Measurements from ENCODE around the gene EMSY.
"Not testable (repeated sequence)": the region's sequence is repeated elsewhere in the genome, so short reads cannot be mapped to it uniquely, and the experiment has no call there.

DNA sequence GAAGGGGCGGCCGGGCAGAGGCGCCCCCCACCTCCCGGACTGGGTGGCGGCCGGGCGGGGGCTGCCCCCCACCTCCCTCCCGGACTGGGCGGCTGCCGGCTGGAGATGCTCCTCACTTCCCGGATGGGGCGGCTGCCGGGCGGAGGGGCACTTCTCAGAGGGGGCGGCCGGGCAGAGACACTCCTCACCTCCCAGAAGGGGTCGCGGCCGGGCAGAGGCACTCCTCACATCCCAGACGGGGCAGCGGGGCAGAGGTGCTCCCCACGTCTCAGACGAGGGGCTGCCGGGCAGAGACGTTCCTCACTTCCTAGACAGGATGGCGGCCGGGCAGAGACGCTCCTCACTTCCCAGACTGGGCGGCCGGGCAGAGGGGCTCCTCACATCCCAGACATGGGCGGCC, 137.7 kb downstream of the EMSY start:
- TF ChIP-seq, protein P1, sequence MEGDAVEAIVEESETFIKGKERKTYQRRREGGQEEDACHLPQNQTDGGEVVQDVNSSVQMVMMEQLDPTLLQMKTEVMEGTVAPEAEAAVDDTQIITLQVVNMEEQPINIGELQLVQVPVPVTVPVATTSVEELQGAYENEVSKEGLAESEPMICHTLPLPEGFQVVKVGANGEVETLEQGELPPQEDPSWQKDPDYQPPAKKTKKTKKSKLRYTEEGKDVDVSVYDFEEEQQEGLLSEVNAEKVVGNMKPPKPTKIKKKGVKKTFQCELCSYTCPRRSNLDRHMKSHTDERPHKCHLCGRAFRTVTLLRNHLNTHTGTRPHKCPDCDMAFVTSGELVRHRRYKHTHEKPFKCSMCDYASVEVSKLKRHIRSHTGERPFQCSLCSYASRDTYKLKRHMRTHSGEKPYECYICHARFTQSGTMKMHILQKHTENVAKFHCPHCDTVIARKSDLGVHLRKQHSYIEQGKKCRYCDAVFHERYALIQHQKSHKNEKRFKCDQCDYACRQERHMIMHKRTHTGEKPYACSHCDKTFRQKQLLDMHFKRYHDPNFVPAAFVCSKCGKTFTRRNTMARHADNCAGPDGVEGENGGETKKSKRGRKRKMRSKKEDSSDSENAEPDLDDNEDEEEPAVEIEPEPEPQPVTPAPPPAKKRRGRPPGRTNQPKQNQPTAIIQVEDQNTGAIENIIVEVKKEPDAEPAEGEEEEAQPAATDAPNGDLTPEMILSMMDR (IDR thresholded peaks at IDR 0.05) = not testable (repeated sequence)
- TF ChIP-seq POLR2A (IDR thresholded peaks at IDR 0.05) = not testable (repeated sequence)

All from Peyer's patch (tissue), 4 donors.